ES-I3 (cell line): Measurements from ENCODE around the gene PLK1.

Experiments
- H3K36me3 ChIP-seq: 2 replicates; pipeline ENCODE4 v1.6.1; 2013; ENCODE audit warnings: mild to moderate bottlenecking, low read length, control low read depth, moderate library complexity; ENCODE audit not compliant: insufficient read depth
- H3K4me1 ChIP-seq: 2 replicates; pipeline ENCODE4 v1.6.1; 2013; ENCODE audit warnings: mild to moderate bottlenecking, control low read depth, low read length; ENCODE audit not compliant: insufficient read depth
- H3K9ac ChIP-seq: 2 replicates; pipeline ENCODE4 v1.6.1; 2013; ENCODE audit warnings: low read depth, mild to moderate bottlenecking, low read length, moderate library complexity
- H3K9me3 ChIP-seq: 2 replicates; pipeline ENCODE4 v1.6.1; 2013; ENCODE audit warnings: mild to moderate bottlenecking, low read length, moderate library complexity; ENCODE audit not compliant: control insufficient read depth, insufficient read depth

Gene PLK1

GRCh38 chr16:23668225-23668624, 10.5 kb upstream of the PLK1 start:
- no peaks in the 10 kb centered on the region for H3K4me1 ChIP-seq
- H3K36me3 ChIP-seq, result peaks cover 31% of the 10 kb centered on the region
- no peaks in the 10 kb centered on the region for H3K9me3 ChIP-seq
- no peak overlapping the region for H3K9ac ChIP-seq

- no peaks in the 10 kb centered on the region for H3K9me3 ChIP-seq
- H3K9ac ChIP-seq, result no peak overlapping the region
- H3K36me3 ChIP-seq, result peaks cover 29% of the 10 kb centered on the region
- no peaks in the 10 kb centered on the region for H3K4me1 ChIP-seq
Observed at GRCh38 chr16:23668873-23669272, 9.8 kb upstream of the PLK1 start.

- Histone ChIP-seq H3K9me3 (no peaks in the 10 kb centered on the region), H3K36me3 (peaks cover 24% of the 10 kb centered on the region), H3K4me1 (no peaks in the 10 kb centered on the region), H3K9ac (no peak overlapping the region)
Observed at GRCh38 chr16:23670137-23670776, 8.4 kb upstream of the PLK1 start.

- H3K9ac ChIP-seq, result no peak overlapping the region
- H3K36me3 ChIP-seq, result peaks cover 6% of the 10 kb centered on the region; the same call in 1 of the 2 replicates
- H3K4me1 ChIP-seq, result no peaks in the 10 kb centered on the region; the same call in 1 of the 2 replicates
- no peaks in the 10 kb centered on the region for H3K9me3 ChIP-seq
Observed at GRCh38 chr16:23673971-23674614, 4.6 kb upstream of the PLK1 start.

GRCh38 chr16:23676924-23677480, 1.7 kb upstream of the PLK1 start:
- Histone ChIP-seq H3K9me3 (no peaks in the 10 kb centered on the region), H3K4me1 (peaks cover 7% of the 10 kb centered on the region; the same call in 1 of the 2 replicates), H3K36me3 (peaks cover 25% of the 10 kb centered on the region), H3K9ac (no peak overlapping the region)

- H3K9ac ChIP-seq, result peak overlapping the region; percentile 97
- H3K4me1 ChIP-seq, result peaks cover 7% of the 10 kb centered on the region; the same call in 1 of the 2 replicates
- peaks cover 34% of the 10 kb centered on the region for H3K36me3 ChIP-seq
- no peaks in the 10 kb centered on the region for H3K9me3 ChIP-seq
Observed at GRCh38 chr16:23679274-23679985, 741 bp downstream of the PLK1 start.

GRCh38 chr16:23679986-23680336, 1.3 kb downstream of the PLK1 start:
- H3K36me3 ChIP-seq, result peaks cover 34% of the 10 kb centered on the region

GRCh38 chr16:23682181-23682580, 3.5 kb downstream of the PLK1 start:
- no peaks in the 10 kb centered on the region for H3K9me3 ChIP-seq
- H3K4me1 ChIP-seq, result peaks cover 7% of the 10 kb centered on the region; the same call in 1 of the 2 replicates
- no peak overlapping the region for H3K9ac ChIP-seq
- H3K36me3 ChIP-seq, result peaks cover 37% of the 10 kb centered on the region

More at GRCh38 chr16:23679986-23680336, 1.3 kb downstream of the PLK1 start:
- peak overlapping the region; percentile 97 for H3K9ac ChIP-seq
- H3K9me3 ChIP-seq, result no peaks in the 10 kb centered on the region
- H3K4me1 ChIP-seq, result peaks cover 7% of the 10 kb centered on the region; the same call in 1 of the 2 replicates

- Histone ChIP-seq H3K9me3 (no peaks in the 10 kb centered on the region), H3K4me1 (peaks cover 7% of the 10 kb centered on the region; the same call in 1 of the 2 replicates), H3K36me3 (peaks cover 47% of the 10 kb centered on the region), H3K9ac (no peak overlapping the region)
Observed at GRCh38 chr16:23683487-23683886, 4.8 kb downstream of the PLK1 start.

- Histone ChIP-seq H3K4me1 (no peaks in the 10 kb centered on the region), H3K36me3 (peaks cover 33% of the 10 kb centered on the region), H3K9me3 (no peaks in the 10 kb centered on the region), H3K9ac (no peak overlapping the region)
Observed at GRCh38 chr16:23687034-23687808, 8.5 kb downstream of the PLK1 start.

- H3K36me3 ChIP-seq, result peaks cover 20% of the 10 kb centered on the region
- no peak overlapping the region for H3K9ac ChIP-seq
- no peaks in the 10 kb centered on the region for H3K4me1 ChIP-seq
- H3K9me3 ChIP-seq, result no peaks in the 10 kb centered on the region
Observed at GRCh38 chr16:23689442-23690187, 10.9 kb downstream of the PLK1 start.

- Histone ChIP-seq H3K36me3 (peaks cover 20% of the 10 kb centered on the region), H3K4me1 (no peaks in the 10 kb centered on the region), H3K9ac (no peak overlapping the region), H3K9me3 (no peaks in the 10 kb centered on the region)
Observed at GRCh38 chr16:23690771-23691482, 12.2 kb downstream of the PLK1 start.
